ENCODE results near the gene SAA1. TPM values are rescaled to one million over a fixed set of nuclear protein-coding genes. Genes with fewer than 3 reads are reported as not detected.

The SAA1 gene
- total and polyA plus RNA-seq, 9 of the 15 experiments (the other 6 are each of a cell fraction or from before 2014, with no cell fraction given) = 6.3 TPM; not detected in 8

DNA sequence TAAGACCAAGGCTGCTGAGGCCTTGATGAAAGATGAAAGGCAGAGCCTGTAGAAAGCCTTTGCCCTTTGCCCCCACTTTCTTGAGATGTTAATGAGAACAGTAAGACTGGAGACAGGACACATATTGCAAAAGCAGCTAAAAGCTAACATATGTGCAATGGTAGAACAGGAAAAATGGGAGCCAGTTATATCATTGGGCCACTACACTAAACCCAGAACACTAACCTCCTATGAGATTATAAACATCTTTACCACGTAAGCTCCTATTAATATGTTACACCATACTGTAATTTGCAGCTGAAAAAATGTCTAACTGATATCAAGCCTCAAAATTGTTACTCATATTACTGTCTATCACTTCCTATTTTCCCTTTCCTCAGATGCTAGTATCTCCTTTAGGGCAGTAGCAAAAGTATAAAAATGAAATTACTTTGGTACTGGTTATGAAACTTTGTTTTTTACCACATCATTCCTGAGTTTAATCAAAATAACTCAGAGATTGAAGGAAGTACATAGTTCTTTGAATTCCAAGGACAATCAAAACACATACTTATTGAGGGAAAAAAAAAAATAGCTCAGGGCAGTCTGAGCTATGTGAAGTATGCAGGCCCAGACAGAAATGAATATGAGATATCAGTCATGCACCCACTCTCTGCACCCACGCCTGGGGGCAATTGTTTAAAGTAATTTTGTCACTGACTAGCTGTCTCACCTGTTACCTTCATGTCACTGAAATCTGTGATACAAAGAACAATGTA is 46.8 kb downstream of the SAA1 start:
- Histone ChIP-seq H3K27me3 (ENCODE audit: control insufficient read depth in 2 of 2, insufficient read depth in 2 of 2, low read length in 2 of 2) (no peaks in the 10 kb centered on the region), H3K9me1 (ENCODE audit: control insufficient read depth, insufficient read depth, low read length) (no peaks in the 10 kb centered on the region), H3K36me3 (ENCODE audit: control insufficient read depth, insufficient read depth, low read length) (peaks cover 68% of the 10 kb centered on the region), H3K79me2 (ENCODE audit: control insufficient read depth, insufficient read depth, low read length) (peaks cover 44% of the 10 kb centered on the region), H3K27ac (ENCODE audit: extremely low read depth, low read depth, low read length) (0 out of 3 replicates have a peak overlapping the region, but pooled peaks have one; percentile 5), H3K9me3 (replicated peaks; ENCODE audit: control insufficient read depth, insufficient read depth, low read depth, low read length) (no peaks in the 10 kb centered on the region), H3K9ac (ENCODE audit: insufficient read depth in 1 of 2, low read depth in 2 of 2, low read length in 2 of 2) (no peak overlapping the region), H4K20me1 (replicated peaks; ENCODE audit: control insufficient read depth, insufficient read depth, low read length) (no peaks in the 10 kb centered on the region), H3K4me3 (no peak overlapping the region), H3K4me2 (ENCODE audit: insufficient read depth, low read length) (no peak overlapping the region), H3K4me1 (replicated peaks in 1 of 2; ENCODE audit: control insufficient read depth in 2 of 2, insufficient read depth in 2 of 2, low read length in 2 of 2) (peaks cover 8 to 19% of the 10 kb centered on the region in 2 experiments; a peak in 3 of 5 replicates), H2AFZ (ENCODE audit: low read depth, low read length) (no peak overlapping the region)
- FAIRE-seq = no peak
- intact Hi-C loops (cut with micrococcal nuclease) = no loop called here
- no peak for ATAC-seq
- no peak for DNase-seq (ENCODE audit: extremely low read depth in 1 of 4, low spot score in 3 of 4)
- ChIA-PET POLR2A (interaction anchor here (0.6 to 2.7 kb wide), 2 partner anchors 9 to 20 kb away, joined by 3 to 12 read pairs; partner anchors contain the start of genes GTF2H1 and HPS5), CTCF (ENCODE audit: low intra/inter-chr PET ratio) (no interaction called here)
- in situ Hi-C loops (cut with MboI) = no loop called here
- no peak for TF ChIP-seq XRCC3 (IDR thresholded peaks at IDR 0.05)
- TF ChIP-seq, protein P1, sequence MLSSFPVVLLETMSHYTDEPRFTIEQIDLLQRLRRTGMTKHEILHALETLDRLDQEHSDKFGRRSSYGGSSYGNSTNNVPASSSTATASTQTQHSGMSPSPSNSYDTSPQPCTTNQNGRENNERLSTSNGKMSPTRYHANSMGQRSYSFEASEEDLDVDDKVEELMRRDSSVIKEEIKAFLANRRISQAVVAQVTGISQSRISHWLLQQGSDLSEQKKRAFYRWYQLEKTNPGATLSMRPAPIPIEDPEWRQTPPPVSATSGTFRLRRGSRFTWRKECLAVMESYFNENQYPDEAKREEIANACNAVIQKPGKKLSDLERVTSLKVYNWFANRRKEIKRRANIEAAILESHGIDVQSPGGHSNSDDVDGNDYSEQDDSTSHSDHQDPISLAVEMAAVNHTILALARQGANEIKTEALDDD (IDR thresholded peaks at IDR 0.05) = no peak
- no peak for TF ChIP-seq NR3C1 (CRISPR knock-in tag; IDR thresholded peaks at IDR 0.05)
- TF ChIP-seq NONO (IDR thresholded peaks at IDR 0.05; ENCODE audit: low read depth in 2 of 2, low read length in 1 of 2) = no peak
- TF ChIP-seq CC2D1A (IDR thresholded peaks at IDR 0.05) = no peak
- no peak for TF ChIP-seq ZKSCAN3 (CRISPR knock-in tag; IDR thresholded peaks at IDR 0.05)
- no peak for TF ChIP-seq RCOR1 (IDR thresholded peaks at IDR 0.05; ENCODE audit: borderline replicate concordance in 1 of 2, low read depth in 2 of 2, low read length in 2 of 2)
- no peak for TF ChIP-seq HEY1 (CRISPR knock-in tag; IDR thresholded peaks at IDR 0.05; ENCODE audit: borderline replicate concordance)
- TF ChIP-seq, protein P2, sequence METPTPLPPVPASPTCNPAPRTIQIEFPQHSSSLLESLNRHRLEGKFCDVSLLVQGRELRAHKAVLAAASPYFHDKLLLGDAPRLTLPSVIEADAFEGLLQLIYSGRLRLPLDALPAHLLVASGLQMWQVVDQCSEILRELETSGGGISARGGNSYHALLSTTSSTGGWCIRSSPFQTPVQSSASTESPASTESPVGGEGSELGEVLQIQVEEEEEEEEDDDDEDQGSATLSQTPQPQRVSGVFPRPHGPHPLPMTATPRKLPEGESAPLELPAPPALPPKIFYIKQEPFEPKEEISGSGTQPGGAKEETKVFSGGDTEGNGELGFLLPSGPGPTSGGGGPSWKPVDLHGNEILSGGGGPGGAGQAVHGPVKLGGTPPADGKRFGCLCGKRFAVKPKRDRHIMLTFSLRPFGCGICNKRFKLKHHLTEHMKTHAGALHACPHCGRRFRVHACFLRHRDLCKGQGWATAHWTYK (CRISPR knock-in tag; IDR thresholded peaks at IDR 0.05) = no peak
- TF ChIP-seq POLR2G (IDR thresholded peaks at IDR 0.05; ENCODE audit: low read depth, low read length) = no peak
- no peak for TF ChIP-seq TCF7L2 (IDR thresholded peaks at IDR 0.05; ENCODE audit: low read depth, low read length)
- TF ChIP-seq BRCA1 (IDR thresholded peaks at IDR 0.05) = no peak
- TF ChIP-seq BRCA1 (CRISPR knock-in tag; IDR thresholded peaks at IDR 0.05) = no peak
- TF ChIP-seq, protein P3, sequence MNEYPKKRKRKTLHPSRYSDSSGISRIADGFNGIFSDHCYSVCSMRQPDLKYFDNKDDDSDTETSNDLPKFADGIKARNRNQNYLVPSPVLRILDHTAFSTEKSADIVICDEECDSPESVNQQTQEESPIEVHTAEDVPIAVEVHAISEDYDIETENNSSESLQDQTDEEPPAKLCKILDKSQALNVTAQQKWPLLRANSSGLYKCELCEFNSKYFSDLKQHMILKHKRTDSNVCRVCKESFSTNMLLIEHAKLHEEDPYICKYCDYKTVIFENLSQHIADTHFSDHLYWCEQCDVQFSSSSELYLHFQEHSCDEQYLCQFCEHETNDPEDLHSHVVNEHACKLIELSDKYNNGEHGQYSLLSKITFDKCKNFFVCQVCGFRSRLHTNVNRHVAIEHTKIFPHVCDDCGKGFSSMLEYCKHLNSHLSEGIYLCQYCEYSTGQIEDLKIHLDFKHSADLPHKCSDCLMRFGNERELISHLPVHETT (CRISPR knock-in tag; conservative IDR thresholded peaks at IDR 0.05 in 1 of 2, IDR thresholded peaks at IDR 0.05 in 1 of 2) = no peak
- no peak for TF ChIP-seq ZNF146 (CRISPR knock-in tag; IDR thresholded peaks at IDR 0.05; ENCODE audit: unreplicated experiment)
- TF ChIP-seq MCM2 (IDR thresholded peaks at IDR 0.05; ENCODE audit: low read depth) = no peak
- no peak for TF ChIP-seq ZNF780A (CRISPR knock-in tag; IDR thresholded peaks at IDR 0.05)
- BruUV-seq (replicated peaks) = no TSS peak
- WGBS (ENCODE audit: insufficient coverage, low coverage, missing lambda C conversion rate) = 80% methylated on average over 2 of the region's 2 CpGs

All from K562 (cell line).